ENCODE results near the gene LRP5. TPM values are rescaled to one million over a fixed set of nuclear protein-coding genes. Genes with fewer than 3 reads are reported as not detected.

LRP5 gene
- total RNA-seq, 1 donor from 2014 or later = 162 TPM

DNA sequence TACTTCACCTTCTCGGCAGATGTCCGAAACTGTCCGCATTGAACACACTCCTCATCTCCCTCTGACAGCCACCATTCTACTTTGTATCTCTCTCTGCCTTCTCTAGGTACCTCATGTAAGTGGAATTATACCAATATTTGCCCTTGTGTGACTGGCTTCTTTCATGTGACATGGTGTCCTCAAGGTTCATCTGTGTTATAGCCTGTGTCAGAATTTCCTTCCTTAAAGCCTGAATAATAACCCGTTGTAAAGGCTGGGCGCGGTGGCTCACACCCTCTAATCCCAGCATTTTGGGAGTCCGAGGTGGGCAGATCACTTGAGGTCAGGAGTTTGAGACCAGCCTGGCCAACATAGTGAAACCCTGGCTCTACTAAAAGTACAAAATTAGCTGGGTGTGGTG is 107.8 kb downstream of the LRP5 start:
- Mint-ChIP-seq H3K27ac (ENCODE audit: unreplicated experiment) (no peak overlapping the region), H3K36me3 (ENCODE audit: unreplicated experiment) (peaks cover 39% of the 10 kb centered on the region), H3K4me3 (ENCODE audit: unreplicated experiment) (no peak overlapping the region), H3K27me3 (ENCODE audit: unreplicated experiment) (no peaks in the 10 kb centered on the region), H3K9me3 (ENCODE audit: unreplicated experiment) (no peaks in the 10 kb centered on the region), H3K4me1 (ENCODE audit: unreplicated experiment) (no peaks in the 10 kb centered on the region)
- TF ChIP-seq, protein P1, sequence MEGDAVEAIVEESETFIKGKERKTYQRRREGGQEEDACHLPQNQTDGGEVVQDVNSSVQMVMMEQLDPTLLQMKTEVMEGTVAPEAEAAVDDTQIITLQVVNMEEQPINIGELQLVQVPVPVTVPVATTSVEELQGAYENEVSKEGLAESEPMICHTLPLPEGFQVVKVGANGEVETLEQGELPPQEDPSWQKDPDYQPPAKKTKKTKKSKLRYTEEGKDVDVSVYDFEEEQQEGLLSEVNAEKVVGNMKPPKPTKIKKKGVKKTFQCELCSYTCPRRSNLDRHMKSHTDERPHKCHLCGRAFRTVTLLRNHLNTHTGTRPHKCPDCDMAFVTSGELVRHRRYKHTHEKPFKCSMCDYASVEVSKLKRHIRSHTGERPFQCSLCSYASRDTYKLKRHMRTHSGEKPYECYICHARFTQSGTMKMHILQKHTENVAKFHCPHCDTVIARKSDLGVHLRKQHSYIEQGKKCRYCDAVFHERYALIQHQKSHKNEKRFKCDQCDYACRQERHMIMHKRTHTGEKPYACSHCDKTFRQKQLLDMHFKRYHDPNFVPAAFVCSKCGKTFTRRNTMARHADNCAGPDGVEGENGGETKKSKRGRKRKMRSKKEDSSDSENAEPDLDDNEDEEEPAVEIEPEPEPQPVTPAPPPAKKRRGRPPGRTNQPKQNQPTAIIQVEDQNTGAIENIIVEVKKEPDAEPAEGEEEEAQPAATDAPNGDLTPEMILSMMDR (IDR thresholded peaks at IDR 0.05) = no peak
- DNase-seq (ENCODE audit: extremely low spot score, unreplicated experiment) = no peak

- no peak overlapping the region for H3K4me3 Mint-ChIP-seq (ENCODE audit: unreplicated experiment)
- no peak overlapping the region for H3K27ac Mint-ChIP-seq (ENCODE audit: unreplicated experiment)
- no peaks in the 10 kb centered on the region for H3K4me1 Mint-ChIP-seq (ENCODE audit: unreplicated experiment)
- no peaks in the 10 kb centered on the region for H3K27me3 Mint-ChIP-seq (ENCODE audit: unreplicated experiment)
- DNase-seq (ENCODE audit: extremely low spot score, unreplicated experiment) = no peak
- no peaks in the 10 kb centered on the region for H3K9me3 Mint-ChIP-seq (ENCODE audit: unreplicated experiment)
- TF ChIP-seq, protein P1 (IDR thresholded peaks at IDR 0.05) = no peak
- peaks cover 48% of the 10 kb centered on the region for H3K36me3 Mint-ChIP-seq (ENCODE audit: unreplicated experiment)
These were observed 111.1 kb downstream of the LRP5 start for GRCh38 chr11:68423481-68423880.

DNA sequence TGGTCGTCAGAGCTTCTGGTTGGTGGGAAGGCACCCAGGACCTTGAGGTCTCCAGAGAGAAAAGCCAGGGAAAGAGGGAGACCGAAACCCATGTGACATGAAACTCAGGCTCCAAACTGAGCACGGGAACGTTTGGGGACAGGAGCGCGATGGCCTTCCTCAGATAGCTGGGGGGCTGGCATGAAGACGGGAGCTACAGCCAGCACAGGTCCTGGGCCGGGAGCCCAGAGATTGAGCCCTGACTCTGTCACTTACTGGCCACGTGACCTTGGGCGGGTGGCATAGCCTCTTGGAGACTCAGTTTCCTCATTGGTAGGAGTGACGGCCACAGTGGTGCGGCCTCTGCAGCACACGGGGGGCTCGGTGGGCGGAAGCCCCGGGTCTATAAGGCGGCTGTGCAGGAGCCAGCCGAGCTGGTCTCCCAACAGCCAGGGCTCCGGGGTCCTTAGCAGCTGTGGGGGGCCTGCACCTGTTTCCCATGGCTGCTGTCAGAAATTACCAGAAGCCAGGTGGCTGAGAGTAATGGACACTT is 111.8 kb downstream of the LRP5 start:
- H3K4me3 Mint-ChIP-seq (ENCODE audit: unreplicated experiment) = no peak overlapping the region
- H3K27me3 Mint-ChIP-seq (ENCODE audit: unreplicated experiment) = no peaks in the 10 kb centered on the region
- TF ChIP-seq, protein P1 (IDR thresholded peaks at IDR 0.05) = no peak
- H3K36me3 Mint-ChIP-seq (ENCODE audit: unreplicated experiment) = peaks cover 47% of the 10 kb centered on the region
- no peak overlapping the region for H3K27ac Mint-ChIP-seq (ENCODE audit: unreplicated experiment)
- DNase-seq (ENCODE audit: extremely low spot score, unreplicated experiment) = no peak
- H3K9me3 Mint-ChIP-seq (ENCODE audit: unreplicated experiment) = no peaks in the 10 kb centered on the region
- H3K4me1 Mint-ChIP-seq (ENCODE audit: unreplicated experiment) = no peaks in the 10 kb centered on the region

GRCh38 chr11:68424981-68425865 is 112.8 kb downstream of the LRP5 start:
- DNase-seq (ENCODE audit: extremely low spot score, unreplicated experiment) = no peak
- Mint-ChIP-seq H3K36me3 (ENCODE audit: unreplicated experiment) (peaks cover 51% of the 10 kb centered on the region), H3K4me3 (ENCODE audit: unreplicated experiment) (no peak overlapping the region), H3K27me3 (ENCODE audit: unreplicated experiment) (no peaks in the 10 kb centered on the region), H3K27ac (ENCODE audit: unreplicated experiment) (no peak overlapping the region), H3K9me3 (ENCODE audit: unreplicated experiment) (no peaks in the 10 kb centered on the region), H3K4me1 (ENCODE audit: unreplicated experiment) (no peaks in the 10 kb centered on the region)
- TF ChIP-seq, protein P1 (IDR thresholded peaks at IDR 0.05) = no peak

DNA sequence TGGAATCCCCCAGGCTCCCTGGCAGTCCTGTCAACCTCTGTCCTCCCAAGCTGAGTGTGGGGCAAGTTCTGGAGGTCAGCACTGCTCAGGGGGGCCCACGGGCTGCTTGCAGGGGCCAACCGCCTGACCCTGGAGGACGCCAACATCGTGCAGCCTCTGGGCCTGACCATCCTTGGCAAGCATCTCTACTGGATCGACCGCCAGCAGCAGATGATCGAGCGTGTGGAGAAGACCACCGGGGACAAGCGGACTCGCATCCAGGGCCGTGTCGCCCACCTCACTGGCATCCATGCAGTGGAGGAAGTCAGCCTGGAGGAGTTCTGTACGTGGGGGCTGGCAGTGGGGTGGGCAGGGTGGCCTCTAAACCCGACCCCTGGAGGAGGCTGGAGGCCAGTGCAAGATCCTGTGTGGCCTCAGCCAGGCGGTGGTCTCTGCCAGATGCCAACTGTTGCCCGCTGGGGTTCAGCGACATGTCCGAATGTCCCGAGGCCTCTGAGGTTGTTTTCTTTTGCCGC is 113.5 kb downstream of the LRP5 start:
- H3K27me3 Mint-ChIP-seq (ENCODE audit: unreplicated experiment) = no peaks in the 10 kb centered on the region
- no peak overlapping the region for H3K27ac Mint-ChIP-seq (ENCODE audit: unreplicated experiment)
- no peak for DNase-seq (ENCODE audit: extremely low spot score, unreplicated experiment)
- no peaks in the 10 kb centered on the region for H3K9me3 Mint-ChIP-seq (ENCODE audit: unreplicated experiment)
- H3K4me3 Mint-ChIP-seq (ENCODE audit: unreplicated experiment) = no peak overlapping the region
- peaks cover 53% of the 10 kb centered on the region for H3K36me3 Mint-ChIP-seq (ENCODE audit: unreplicated experiment)
- no peaks in the 10 kb centered on the region for H3K4me1 Mint-ChIP-seq (ENCODE audit: unreplicated experiment)
- TF ChIP-seq, protein P1 (IDR thresholded peaks at IDR 0.05) = no peak

Measured in osteocyte (in vitro differentiated cells).